ENCODE measurements around the gene SCRT2. TPM values are rescaled to one million over a fixed set of nuclear protein-coding genes. Genes with fewer than 3 reads are reported as not detected.

The SCRT2 gene
- total and polyA plus RNA-seq, 9 of the 15 experiments (the other 6 are each of a cell fraction or from before 2014, with no cell fraction given): 0.04 to 0.75 (median 0.13) TPM; not detected in 2

DNA sequence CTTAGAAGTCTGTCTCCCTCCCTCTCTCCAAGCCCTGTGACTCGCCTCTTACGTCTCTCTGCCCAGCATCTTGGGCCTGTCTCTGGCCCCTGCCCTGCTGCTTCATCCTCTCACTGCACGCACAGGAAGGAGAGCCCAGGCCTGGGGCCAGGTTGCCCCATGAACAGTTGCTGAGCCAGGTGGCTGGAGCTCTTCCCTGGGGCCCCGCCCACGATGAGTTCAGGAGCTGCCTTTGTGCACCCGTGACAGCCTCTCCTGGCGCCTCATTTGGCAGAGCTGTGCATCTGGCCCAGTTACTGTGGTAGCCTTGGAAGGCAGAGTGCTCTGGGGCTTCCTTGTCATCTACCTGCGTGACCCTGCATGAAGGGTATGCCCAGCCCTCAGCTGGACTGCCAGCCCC, 48.2 kb upstream of the SCRT2 start (continued):
- TF ChIP-seq ZNF609 (CRISPR knock-in tag; IDR thresholded peaks at IDR 0.05; ENCODE audit: borderline replicate concordance) (no peak), ZNF592 (IDR thresholded peaks at IDR 0.05) (no peak)

All from K562 (cell line).